NCI-H1694 (cell line): ENCODE data around the gene HLA-DMA.

Experiments
- DNase-seq: peaks from one replicate; lab custom pipeline; 2025; lab: John Stamatoyannopoulos, UW

HLA-DMA gene

DNA sequence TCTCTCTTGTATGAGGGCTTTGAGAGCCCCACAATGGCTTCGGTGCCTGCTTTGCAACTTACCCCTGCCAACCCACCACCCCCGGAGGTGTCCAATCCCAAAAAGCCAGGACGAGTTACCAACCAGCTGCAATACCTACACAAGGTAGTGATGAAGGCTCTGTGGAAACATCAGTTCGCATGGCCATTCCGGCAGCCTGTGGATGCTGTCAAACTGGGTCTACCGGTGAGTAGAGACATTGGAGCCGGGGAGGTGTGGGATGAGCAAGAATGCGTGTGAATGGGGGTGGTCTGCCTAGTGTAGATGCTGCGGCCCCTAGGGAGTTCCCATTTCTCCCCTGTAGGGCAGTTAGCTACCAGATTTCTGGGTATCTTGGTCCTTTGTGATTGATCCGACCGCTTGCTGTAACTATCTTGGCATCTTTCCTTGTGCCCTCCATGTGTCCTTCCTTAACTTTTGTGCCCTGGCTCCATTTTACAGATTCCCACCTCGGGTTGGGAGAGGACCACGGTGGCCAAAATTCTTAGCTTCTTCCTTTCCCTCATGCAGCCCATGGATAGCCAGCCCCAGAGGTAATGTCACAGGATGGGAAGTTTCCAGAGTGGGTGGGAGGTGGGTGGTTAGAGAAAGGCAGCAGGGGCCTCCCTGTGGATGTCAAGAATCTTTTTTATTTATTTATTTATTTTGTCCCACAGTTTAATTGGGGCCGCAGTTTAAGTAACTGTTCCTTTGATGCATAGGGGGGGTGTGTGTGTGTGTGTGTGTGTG is 21.8 kb upstream of the HLA-DMA start:
- DNase-seq = no peak

- no peak for DNase-seq
Measured at GRCh38 chr6:32974016-32974333, 21.1 kb upstream of the HLA-DMA start.

DNA sequence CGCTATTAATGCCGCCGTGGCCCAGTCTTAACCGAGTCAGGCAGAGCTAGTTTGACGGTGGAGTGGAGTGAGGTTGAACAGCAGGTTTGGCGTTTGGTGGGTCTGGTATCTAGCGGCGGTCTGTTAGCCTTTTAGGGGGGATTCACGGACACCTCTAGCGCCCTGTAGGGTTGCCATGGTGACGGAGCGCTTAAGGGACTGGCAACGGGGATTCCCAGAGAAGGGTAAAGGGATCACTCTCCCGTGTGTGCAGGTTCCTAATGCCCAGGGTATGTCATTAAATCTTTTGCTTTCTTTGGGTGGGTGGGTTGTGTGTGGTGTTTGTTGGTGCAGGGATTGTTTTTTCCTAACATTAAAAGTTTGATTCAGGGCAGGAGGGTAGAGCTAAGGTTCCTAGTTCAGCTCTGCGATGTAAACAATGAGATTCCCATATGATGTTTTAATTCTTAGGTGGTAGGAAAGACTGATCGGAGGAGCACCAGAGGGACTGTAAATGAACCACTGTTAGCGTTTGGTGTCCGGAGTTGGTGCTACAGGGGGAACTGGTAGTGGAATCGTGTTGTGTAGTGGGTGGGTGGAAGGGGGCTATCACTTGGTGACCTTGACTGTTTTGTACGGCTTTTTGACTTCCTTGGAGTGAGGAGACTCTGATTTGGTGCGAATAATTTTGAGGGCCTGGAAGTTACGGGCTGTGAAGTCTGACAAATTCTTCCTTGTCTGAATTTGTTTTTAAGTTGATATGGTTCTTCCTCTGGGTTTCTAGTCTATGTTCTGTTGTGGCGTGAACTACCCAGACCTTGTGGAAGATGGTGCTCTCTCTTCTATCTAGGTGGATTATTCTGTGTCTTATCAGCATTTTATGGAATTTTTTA is 20.5 kb upstream of the HLA-DMA start:
- no peak for DNase-seq

DNA sequence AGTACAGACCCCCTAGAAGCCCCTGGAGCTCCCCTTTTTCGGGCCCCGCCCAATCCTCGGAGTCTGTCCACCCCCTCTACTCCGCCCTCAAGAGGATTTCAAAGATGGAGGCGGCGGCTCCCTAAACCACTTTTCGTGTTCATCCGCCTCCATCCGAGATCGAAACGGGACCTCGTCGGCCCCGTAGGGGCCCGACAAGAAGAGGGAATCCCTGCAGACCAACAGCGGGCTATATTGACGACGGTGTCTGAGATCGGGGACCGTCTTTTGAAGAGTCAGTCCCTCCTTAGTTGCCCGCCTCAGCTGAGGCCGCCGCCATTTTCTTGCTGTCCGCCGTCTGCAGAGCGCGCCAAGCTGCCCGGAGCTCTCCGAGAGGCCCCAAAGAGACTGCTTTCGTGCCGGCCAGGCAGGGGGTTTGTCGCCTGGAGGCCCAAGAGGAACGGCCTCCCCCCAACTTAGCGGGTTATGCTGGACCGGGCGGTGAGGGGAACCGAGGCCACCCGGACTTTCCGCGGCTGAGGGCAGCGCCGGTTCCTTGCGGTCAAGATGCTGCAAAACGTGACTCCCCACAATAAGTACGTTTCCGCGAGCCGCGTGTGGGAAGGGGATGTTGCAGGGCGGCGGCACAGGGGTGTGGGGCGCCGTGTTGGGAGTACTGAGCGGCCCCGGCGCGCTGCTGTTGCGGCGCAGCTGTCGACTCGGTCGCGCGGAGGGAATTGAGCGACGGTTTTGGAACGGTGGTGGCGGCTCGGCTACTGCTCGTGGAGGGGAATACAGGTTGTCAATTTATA is 19.7 kb upstream of the HLA-DMA start:
- no peak for DNase-seq

- DNase-seq = peak; percentile 98
Measured at GRCh38 chr6:32971581-32972352, 18.9 kb upstream of the HLA-DMA start.

GRCh38 chr6:32971242-32971580 is 18.3 kb upstream of the HLA-DMA start:
- no peak for DNase-seq

DNA sequence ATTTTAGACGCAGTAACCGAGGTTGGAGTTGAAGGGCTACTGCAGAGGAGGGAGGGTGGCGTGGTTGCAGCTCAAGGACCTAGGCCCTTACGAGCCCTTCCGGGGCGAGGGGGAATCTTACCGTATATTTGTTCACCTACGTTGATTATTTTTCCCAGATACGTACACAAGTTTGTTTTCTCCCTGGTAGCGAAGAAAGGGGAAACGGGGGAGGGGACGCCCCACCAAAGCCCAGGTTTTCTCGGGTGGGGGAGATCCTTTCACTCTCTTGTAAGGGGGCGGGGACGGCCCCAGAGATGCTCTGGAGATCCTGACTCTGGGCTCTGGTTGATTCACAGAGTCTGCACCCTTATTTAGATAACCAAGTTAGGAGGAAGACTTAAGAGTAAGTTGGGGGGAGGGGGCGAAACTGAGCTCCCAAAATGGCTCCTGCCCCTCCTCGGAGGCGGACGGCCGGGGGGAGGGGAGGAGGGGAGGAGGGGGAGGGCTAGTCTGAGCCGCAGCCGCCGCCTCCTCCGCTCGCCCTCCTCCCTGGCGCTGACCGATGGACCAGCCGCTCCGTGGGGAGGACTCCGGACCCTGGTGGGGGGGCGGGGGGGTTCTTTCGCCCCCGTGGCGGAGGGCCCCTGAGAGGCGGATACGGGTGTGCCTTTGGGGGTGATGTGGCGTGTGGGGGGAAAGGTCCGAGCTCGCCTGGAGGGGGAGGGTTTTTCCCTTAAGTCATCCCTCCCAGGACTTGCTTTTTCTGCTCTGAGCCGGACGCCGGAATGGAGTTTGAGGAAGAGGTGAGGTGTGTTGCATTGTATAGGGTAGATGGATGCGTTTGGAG is 17.7 kb upstream of the HLA-DMA start:
- peak; percentile 40 for DNase-seq

DNA sequence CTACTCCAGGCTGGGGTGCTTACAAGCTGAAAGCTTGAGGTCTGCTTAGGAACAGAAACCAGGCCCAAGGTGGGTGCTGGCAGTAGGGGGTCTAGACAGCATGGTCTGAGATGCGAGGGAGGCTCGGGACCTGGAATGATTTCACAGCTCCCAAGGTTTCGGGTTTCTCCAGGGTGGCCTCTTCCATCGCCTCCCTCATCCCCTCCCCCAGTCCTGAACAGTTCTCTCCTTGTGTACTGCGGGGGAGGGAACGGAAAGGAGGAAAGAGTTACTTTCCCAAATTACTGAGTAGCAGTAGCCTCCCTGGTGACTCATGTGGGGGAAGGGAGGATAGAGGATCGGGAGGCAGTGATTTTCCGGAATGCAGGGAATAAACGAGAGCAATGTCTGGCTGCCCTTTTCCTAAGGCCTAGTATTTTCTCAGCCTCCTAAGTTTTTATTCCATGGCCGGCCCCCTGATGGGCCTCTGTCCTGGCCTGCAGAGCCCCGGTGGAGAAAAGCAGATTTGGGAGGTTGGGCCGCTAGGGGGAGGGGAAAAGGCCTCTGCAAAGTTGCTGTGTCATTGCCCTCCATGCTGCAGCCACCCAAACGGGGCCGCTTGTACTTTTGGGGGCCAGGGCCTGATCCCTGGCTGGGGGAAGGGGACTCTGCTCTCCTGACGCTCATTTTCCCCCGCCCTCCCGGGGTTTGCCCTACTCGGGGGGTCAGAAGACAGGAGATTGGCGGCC is 17.0 kb upstream of the HLA-DMA start:
- peak; percentile 60 for DNase-seq

- peak; percentile 63 for DNase-seq
Measured at GRCh38 chr6:32968867-32969684, 16.2 kb upstream of the HLA-DMA start.

- peak; percentile 82 for DNase-seq
Measured at GRCh38 chr6:32968093-32968866, 15.4 kb upstream of the HLA-DMA start, which contains the start of gene BRD2. TSS of gene BRD2 (plus strand) at chr6:32968594. CDS start at chr6:32972899, 4,305 bp downstream.

GRCh38 chr6:32967151-32968091 is 14.5 kb upstream of the HLA-DMA start:
- peak; percentile 44 for DNase-seq

DNA sequence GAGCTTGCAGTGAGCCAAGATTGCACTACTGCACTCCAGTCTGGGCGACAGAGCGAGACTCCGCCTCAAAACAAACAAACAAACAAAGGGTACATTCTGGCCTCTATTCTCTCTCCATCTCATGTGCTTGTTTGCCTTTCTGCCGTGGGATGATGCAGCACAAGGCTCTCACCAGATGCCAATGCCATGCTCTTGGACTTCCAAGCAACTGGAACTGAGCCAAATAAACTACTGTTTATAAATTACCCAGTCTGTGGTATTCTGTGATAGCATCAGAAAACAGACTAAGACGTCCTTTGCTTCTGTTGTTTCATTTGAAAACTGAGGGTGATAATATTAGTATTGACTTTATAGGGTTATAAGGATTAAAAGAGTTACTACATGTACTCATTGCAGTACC is 11.9 kb upstream of the HLA-DMA start:
- no peak for DNase-seq

DNA sequence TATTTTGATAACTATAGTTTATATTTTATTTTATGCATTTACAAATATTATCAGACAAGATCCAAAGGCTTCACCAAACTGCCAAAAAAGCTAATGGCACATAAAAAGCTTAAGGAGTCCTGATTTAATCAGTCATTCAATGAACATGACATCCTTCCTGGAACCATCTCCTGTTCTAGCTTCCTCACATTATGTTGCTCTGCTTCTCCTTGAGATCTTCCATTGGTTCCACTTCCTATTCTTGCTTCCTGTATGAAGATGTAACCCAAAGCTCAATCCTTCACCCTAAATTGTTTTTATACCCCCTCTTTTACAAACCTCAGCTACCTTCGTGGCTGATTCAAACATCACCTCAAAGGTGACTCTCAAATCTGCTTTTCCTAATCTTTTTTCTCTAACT is 11.0 kb upstream of the HLA-DMA start:
- DNase-seq = no peak

- no peak for DNase-seq
Measured at GRCh38 chr6:32962213-32962826, 9.4 kb upstream of the HLA-DMA start.

DNA sequence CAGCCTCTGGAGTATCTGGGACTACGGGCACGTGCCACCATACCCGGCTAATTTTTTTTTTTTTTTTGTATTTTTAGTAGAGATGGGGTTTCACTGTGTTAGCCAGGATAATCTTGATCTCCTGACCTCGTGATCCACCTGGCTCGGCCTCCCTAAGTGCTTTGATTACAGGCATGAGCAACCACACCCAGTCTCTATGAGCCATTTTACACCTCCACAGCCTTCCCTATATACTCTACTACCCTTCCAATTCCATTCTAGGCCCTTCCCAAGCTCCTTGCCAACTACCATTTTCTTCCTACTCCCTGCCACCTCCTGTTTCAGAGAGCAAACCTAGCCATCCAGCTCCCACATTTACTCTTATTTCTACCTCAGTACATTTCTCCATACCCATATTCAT is 7.7 kb upstream of the HLA-DMA start:
- no peak for DNase-seq

DNA sequence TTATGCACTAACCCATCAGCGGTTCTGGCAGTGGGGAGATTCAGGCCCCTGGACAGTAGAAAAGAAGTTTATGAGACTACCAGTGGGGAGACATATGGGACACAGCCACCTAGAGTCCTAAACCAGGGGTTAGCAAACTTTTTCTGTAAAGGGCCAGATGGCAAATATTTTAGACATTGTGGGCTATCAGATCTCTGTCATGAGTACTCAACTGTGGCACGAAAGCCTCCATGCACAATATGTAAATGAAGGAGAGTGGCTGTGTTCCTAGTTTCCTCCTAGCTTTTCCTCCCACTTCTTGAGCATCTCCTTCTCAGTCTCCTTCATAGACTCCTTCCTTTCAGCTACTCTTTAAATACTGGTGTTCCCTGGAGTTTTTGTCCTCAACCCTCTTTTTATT is 3.3 kb upstream of the HLA-DMA start:
- no peak for DNase-seq
